Heart left ventricle (tissue), 16 donors: ENCODE measurements around the gene LRP1. TPM values are rescaled to one million over a fixed set of nuclear protein-coding genes. Genes with fewer than 3 reads are reported as not detected.
A peak's percentile ranks its signal among the peaks of the same experiment; 100 is the strongest.

ENCODE experiments used
- ATAC-seq, 4 donors: fragments of 200-7000 bp; cut with Tn5 transposase; one replicate each; pipeline ENCODE4 v1.9.1; 2020 to 2022; ENCODE audit warnings: moderate library complexity in 4 of 4, mild to moderate bottlenecking in 3 of 4, moderate number of reproducible peaks in 1 of 4
- DNase-seq, 5 donors: peaks; one replicate each; pipeline ENCODE4 v3.0.0-alpha.2; 2020
- H3K27ac ChIP-seq, 12 donors: fragments of 200-600 bp; sonication (generic) in 4 of 12; one replicate each; pipeline versions ENCODE4 v1.5.0 to v1.8.0; 2016 to 2022; ENCODE audit warnings: mild to moderate bottlenecking in 2 of 12
- H3K27me3 ChIP-seq, 9 donors: fragments of 200-600 bp; sonication (generic) in 2 of 9; one replicate each; pipeline versions ENCODE4 v1.5.1 to v1.8.0; 2016 to 2022; ENCODE audit warnings: mild to moderate bottlenecking in 3 of 9
- H3K36me3 ChIP-seq, 9 donors: fragments of 200-600 bp; sonication (generic) in 2 of 9; one replicate each; pipeline versions ENCODE4 v1.5.0 to v1.8.0; 2018 to 2022; ENCODE audit warnings: mild to moderate bottlenecking in 2 of 9
- H3K4me1 ChIP-seq, 12 donors: fragments of 200-600 bp; sonication (generic) in 4 of 12; one replicate each; pipeline versions ENCODE4 v1.5.0 to v1.8.0; 2016 to 2022; ENCODE audit warnings: mild to moderate bottlenecking in 3 of 12
- H3K4me3 ChIP-seq, 12 donors: fragments of 200-600 bp; sonication (generic) in 4 of 12; one replicate each; pipeline versions ENCODE4 v1.5.0 to v1.8.0; 2017 to 2022; ENCODE audit warnings: mild to moderate bottlenecking in 9 of 12, moderate library complexity in 4 of 12
- H3K9me3 ChIP-seq, 12 donors: fragments of 200-600 bp; sonication (generic) in 4 of 12; one replicate each; pipeline versions ENCODE4 v1.5.0 to v1.8.0; 2016 to 2022; ENCODE audit warnings: mild to moderate bottlenecking in 1 of 12
- POLR2A ChIP-seq, 2 donors: fragments of 450-650 bp; IDR thresholded peaks; one replicate each; pipeline ENCODE4 v1.6.1; 2017; ENCODE audit warnings: antibody characterized with exemption in 2 of 2, mild to moderate bottlenecking in 2 of 2, moderate library complexity in 2 of 2
- WGBS, 4 donors: extraction: QIAGEN DNeasy Blood & Tissue Kit in 2 of 4; methylation state at CpG; one replicate each; pipeline versions ENCODE4 v1.1.5 to v1.1.7; 2013 to 2018; 5-methylcytosine and 5-hydroxymethylcytosine counted together
- intact Hi-C, 10 donors: fragments of 100-400 bp; cut with DNase I; formaldehyde crosslinking; loops; one replicate each; pipeline versions ENCODE4 v1.11.1 to v1.14.2; 2022
- polyA plus RNA-seq, 2 donors: library from polyadenylated mRNA; stranded (reverse); fragments of 200-250 nt; gene quantifications; one replicate each; pipeline ENCODE4 v1.2.3, GENCODE V29; 2013
- total RNA-seq, 9 donors: library from RNA; depleted of rRNA in 2 of 9; stranded (reverse); fragments of >200 nt in 2 of 9; fragmentation: NEBNext Ultra II Directional in 3 of 9; extraction: Animal tissue kit (Norgen Biotek cat#: 25700) in 3 of 9; gene quantifications; one replicate each; pipeline versions ENCODE4 v1.1.0 to v1.2.4, GENCODE V29; 2016 to 2023
- TF ChIP-seq, protein P1 (sequence below), 12 donors: fragments of 200-600 bp; sonication (generic) in 4 of 12; IDR thresholded peaks; one replicate each; pipeline versions ENCODE4 v1.5.0 to v1.8.0; 2018 to 2022; ENCODE audit warnings: antibody characterized with exemption in 12 of 12, mild to moderate bottlenecking in 5 of 12
- donor health status: ischemic (EF 13 %, LVEDD 7.1; RV severe dilation, severe dysfunction).
- donor health status: healthy with polysubstance abuse.
- donor health status: DM: no; HTN: yes; CAD: no.
- donor health status: DM: no; HTN: no; CAD: no.
- donor health status: ischemic (EF 25% LVEDD 6.9; RV normal size, moderate dysfunction).
- donor health status: ischemic (EF 25% LVEDD 5.7; RV mildly dilated, moderate dysfunction).
- donor health status: healthy.
- donor health status: DM: yes; HTN: yes; CAD: no.
- donor health status: ischemic (EF 35%, LVEDD 5.7; RV mildly dilated, moderate dysfunction).
- donor health status: nonischemic (EF 11% LVEDD 7.7; RV severe dilation, severe dysfunction).
- donor health status: DM: yes; HTN: yes; CAD: no.
- donor health status: PGD.
- donor health status: ischemic (EF 29% LVEDD 5.4; RV normal size, mild dysfunction).
- donor health status: nonischemic (EF 23%, LVEDD 6.1; RV moderate dilation, normal function).

Gene LRP1
- total and polyA plus RNA-seq, 11 donors = 23.0 to 316 (median 69.0) TPM

DNA sequence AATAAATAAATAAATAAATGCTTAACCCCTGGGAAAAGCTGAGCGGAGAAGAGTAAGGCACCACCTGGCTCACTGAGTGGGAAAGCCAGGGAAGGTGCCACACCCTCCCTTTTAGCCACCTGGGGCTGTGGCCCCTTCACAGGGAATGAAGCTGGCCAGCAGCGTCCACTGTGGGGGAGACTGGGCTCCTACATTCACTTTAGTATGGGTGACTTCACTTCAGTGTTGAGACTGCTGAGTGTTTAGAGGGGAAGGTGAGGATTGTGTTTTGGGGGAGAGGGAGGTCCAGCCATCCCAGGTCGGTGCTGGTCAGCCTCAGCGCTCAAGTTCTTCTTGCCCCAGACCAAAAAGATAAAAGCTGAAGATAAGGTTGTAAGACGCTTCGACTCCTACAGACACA is 37.8 kb upstream of the LRP1 start:
- Histone ChIP-seq H3K4me3 (peak overlapping the region; percentile 52 to 97 (median 81)), H3K27ac (peak overlapping the region in 11 of 12 donors; percentile 93 to 100 (median 99)), H3K4me1 (peaks cover 0 to 76% (median 50%) of the 10 kb centered on the region in 12 donors), H3K27me3 (no peaks in the 10 kb centered on the region), H3K36me3 (peaks cover 0 to 44% (median 39%) of the 10 kb centered on the region in 9 donors), H3K9me3 (no peaks in the 10 kb centered on the region)
- DNase-seq (peak in 1 of 5 donors; percentile 23), ATAC-seq (no peak)
- 50 to 63% (median 59%) methylated on average over 6 of the region's 6 CpGs for WGBS, 4 donors
- TF ChIP-seq, protein P1, sequence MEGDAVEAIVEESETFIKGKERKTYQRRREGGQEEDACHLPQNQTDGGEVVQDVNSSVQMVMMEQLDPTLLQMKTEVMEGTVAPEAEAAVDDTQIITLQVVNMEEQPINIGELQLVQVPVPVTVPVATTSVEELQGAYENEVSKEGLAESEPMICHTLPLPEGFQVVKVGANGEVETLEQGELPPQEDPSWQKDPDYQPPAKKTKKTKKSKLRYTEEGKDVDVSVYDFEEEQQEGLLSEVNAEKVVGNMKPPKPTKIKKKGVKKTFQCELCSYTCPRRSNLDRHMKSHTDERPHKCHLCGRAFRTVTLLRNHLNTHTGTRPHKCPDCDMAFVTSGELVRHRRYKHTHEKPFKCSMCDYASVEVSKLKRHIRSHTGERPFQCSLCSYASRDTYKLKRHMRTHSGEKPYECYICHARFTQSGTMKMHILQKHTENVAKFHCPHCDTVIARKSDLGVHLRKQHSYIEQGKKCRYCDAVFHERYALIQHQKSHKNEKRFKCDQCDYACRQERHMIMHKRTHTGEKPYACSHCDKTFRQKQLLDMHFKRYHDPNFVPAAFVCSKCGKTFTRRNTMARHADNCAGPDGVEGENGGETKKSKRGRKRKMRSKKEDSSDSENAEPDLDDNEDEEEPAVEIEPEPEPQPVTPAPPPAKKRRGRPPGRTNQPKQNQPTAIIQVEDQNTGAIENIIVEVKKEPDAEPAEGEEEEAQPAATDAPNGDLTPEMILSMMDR (IDR thresholded peaks at IDR 0.05) = no peak
- TF ChIP-seq POLR2A (IDR thresholded peaks at IDR 0.05) = no peak
- intact Hi-C loops = no loop called here

DNA sequence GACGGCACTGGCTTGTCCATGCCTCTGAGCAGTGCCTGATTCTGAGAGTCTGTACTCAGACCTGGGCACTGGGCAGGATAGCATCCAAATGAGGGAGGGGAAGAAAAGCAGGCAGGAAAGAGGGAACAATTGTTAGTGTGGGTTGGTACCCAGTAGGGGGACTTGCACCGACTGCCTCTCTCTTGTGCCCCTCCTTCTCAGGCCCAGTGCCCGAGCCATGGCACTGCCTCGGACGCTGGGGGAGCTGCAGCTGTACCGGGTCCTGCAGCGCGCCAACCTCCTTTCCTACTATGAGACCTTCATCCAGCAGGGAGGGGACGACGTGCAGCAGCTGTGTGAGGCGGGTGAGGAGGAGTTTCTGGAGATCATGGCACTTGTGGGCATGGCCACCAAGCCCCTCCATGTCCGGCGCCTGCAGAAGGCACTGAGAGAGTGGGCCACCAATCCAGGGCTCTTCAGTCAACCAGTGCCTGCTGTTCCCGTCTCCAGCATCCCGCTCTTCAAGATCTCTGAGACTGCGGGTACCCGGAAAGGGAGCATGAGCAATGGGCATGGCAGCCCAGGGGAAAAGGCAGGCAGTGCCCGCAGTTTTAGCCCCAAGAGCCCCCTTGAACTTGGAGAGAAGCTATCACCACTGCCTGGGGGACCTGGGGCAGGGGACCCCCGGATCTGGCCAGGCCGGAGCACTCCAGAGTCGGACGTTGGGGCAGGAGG is 37.2 kb upstream of the LRP1 start:
- H3K9me3 ChIP-seq = no peaks in the 10 kb centered on the region
- 69 to 76% (median 73%) methylated on average over 15 to 22 of the region's 22 CpGs for WGBS, 4 donors
- DNase-seq (peak in 1 of 5 donors; percentile 35), ATAC-seq (no peak)
- intact Hi-C loops = no loop called here
- peaks cover 0 to 49% (median 44%) of the 10 kb centered on the region in 9 donors for H3K36me3 ChIP-seq
- H3K27ac ChIP-seq = peak overlapping the region in 9 of 12 donors; percentile 93 to 100 (median 99)
- H3K4me3 ChIP-seq = peak overlapping the region in 9 of 12 donors; percentile 73 to 97 (median 81)
- TF ChIP-seq, protein P1 (IDR thresholded peaks at IDR 0.05) = peak in 1 of 12 donors; percentile 5
- TF ChIP-seq POLR2A (IDR thresholded peaks at IDR 0.05) = no peak
- peaks cover 0 to 70% (median 47%) of the 10 kb centered on the region in 12 donors for H3K4me1 ChIP-seq
- H3K27me3 ChIP-seq = no peaks in the 10 kb centered on the region

DNA sequence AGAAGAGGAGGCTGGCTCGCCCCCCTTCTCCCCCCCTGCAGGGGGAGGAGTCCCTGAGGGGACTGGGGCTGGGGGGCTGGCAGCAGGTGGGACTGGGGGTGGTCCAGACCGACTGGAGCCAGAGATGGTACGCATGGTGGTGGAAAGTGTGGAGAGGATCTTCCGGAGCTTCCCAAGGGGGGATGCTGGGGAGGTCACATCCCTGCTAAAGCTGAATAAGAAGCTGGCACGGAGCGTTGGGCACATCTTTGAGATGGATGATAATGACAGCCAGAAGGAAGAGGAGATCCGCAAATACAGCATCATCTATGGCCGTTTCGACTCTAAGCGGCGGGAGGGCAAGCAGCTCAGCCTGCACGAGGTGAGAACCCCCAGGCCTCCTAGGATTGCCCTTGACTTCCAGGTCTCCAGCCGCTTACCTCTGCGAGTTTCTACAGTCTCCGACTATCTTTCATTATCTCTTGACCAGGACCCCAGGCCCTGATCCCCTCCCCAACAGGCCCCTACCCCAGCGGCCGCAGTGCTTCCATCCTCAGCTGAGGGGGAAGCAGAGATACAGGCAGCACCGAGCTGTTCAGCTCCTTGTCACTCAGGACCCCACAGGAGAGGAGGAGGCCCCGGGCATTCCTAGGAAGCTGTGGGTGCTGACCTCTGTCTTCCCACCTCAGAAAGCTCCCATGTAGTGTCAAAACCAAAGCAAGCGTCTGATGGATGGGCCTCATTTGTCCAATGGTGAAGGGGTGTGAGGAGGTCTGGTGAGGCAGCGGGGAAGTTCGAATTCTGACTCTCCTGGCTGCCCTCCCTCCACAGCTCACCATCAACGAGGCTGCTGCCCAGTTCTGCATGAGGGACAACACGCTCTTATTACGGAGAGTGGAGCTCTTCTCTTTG is 36.4 kb upstream of the LRP1 start:
- no peaks in the 10 kb centered on the region for H3K27me3 ChIP-seq
- H3K4me3 ChIP-seq = peak overlapping the region in 5 of 12 donors; percentile 73 to 97 (median 89)
- WGBS, 4 donors = 81 to 84% (median 81%) methylated on average over 24 to 25 of the region's 25 CpGs
- H3K9me3 ChIP-seq = no peaks in the 10 kb centered on the region
- H3K36me3 ChIP-seq = peaks cover 0 to 58% (median 52%) of the 10 kb centered on the region in 9 donors
- peaks cover 0 to 66% (median 46%) of the 10 kb centered on the region in 12 donors for H3K4me1 ChIP-seq
- intact Hi-C loops = loop anchor here in 1 of 10 donors (2.0 kb wide), 1 partner anchor 15 kb away; no protein-coding TSS in a partner anchor
- peak overlapping the region in 2 of 12 donors; percentile 19 to 99 for H3K27ac ChIP-seq
- ATAC-seq (no peak), DNase-seq (peak in 1 of 5 donors; percentile 24)
- no peak for TF ChIP-seq POLR2A (IDR thresholded peaks at IDR 0.05)
- TF ChIP-seq, protein P1 (IDR thresholded peaks at IDR 0.05) = no peak
